Right lobe of liver (tissue), 4 donors: ENCODE data around the gene LMO7.

Experiments used
- POLR2A ChIP-seq: fragments of 450-650 bp; IDR thresholded peaks from one replicate; pipeline ENCODE4 v1.6.1; 2017; ENCODE audit warnings: antibody characterized with exemption, mild to moderate bottlenecking
- TF ChIP-seq, protein P1 (sequence below), 4 donors: fragments of 200-600 bp in 3 of 4; fragments of 450-650 bp in 1 of 4; IDR thresholded peaks; one replicate each; pipeline versions ENCODE4 v1.5.1 to v1.8.0; 2016 to 2022; ENCODE audit warnings: antibody characterized with exemption in 4 of 4, mild to moderate bottlenecking in 2 of 4
- donor health status: DM: no; HTN: no; CAD: no.
- donor health status: DM: no; HTN: no; CAD: no.
- donor health status: DM: no; HTN: yes; CAD: no.

DNA sequence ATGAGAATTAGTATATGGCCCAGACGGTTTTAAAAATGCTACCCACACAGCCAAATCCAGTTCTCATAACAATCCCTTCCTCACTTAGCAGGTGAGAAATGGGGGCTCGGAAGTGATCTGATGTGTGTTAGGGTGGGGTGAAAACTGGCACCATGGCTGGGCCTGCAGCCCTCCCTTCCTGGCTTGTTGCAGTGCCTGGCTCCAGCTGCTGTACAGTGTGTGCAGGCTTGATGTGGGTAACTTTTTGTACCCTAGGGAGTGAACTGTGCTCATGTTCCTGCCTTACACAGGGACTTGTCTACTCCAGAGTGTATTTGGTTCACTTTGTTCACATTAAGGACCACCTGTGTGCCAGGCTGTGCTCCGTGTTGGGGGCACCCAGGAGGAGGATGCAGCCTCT, 177.2 kb downstream of the LMO7 start:
- TF ChIP-seq, protein P1, sequence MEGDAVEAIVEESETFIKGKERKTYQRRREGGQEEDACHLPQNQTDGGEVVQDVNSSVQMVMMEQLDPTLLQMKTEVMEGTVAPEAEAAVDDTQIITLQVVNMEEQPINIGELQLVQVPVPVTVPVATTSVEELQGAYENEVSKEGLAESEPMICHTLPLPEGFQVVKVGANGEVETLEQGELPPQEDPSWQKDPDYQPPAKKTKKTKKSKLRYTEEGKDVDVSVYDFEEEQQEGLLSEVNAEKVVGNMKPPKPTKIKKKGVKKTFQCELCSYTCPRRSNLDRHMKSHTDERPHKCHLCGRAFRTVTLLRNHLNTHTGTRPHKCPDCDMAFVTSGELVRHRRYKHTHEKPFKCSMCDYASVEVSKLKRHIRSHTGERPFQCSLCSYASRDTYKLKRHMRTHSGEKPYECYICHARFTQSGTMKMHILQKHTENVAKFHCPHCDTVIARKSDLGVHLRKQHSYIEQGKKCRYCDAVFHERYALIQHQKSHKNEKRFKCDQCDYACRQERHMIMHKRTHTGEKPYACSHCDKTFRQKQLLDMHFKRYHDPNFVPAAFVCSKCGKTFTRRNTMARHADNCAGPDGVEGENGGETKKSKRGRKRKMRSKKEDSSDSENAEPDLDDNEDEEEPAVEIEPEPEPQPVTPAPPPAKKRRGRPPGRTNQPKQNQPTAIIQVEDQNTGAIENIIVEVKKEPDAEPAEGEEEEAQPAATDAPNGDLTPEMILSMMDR (IDR thresholded peaks at IDR 0.05): no peak
- no peak for TF ChIP-seq POLR2A
